ENCODE data around the gene MIF4GD. TPM values are rescaled to one million over a fixed set of nuclear protein-coding genes. Genes with fewer than 3 reads are reported as not detected.

MIF4GD gene
- total and polyA plus RNA-seq, 7 donors = 19.2 to 45.8 (median 37.1) TPM

DNA sequence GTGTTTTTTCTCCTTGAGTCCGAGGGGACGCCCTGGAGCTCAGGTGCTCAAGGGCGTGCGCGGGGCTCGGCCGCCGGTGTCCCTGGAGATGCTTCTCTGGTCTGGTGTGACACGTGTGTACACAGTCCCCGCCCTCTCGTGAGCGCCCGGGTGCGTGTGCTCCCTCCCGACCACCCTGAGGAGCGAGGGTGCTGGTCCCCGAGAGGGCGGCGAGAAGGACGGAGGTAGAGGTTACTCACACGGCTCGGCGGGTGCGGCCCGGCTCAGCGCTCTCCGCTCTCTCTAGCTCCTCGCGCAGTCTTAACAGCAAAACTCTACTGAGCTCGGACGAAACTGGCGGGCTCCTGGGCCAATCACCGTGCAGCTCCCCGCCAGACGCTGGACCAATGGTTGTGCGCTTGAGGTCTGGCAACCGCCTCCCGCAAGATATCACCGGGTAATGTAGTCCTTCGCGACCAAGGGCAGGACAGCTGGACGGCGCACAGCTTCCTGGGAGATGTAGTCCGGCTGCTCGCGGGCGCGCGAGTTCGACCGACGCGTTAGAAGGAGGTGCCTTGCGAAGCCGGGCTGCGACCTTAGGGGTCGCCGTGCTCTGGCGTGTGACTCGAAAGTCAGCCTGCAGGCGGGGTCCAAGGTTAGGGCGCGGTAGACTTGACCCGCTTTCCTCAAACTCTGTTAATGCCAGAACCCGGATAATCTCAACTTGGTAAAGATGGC, 18.2 kb upstream of the MIF4GD start, which contains the start of gene SLC25A19:
Gene SLC25A19, minus strand, starts transcription at position 319 of the 717 bp plus-strand sequence. CDS start 2,669 bp downstream, outside the sequence.
- DNase-seq = peak; percentile 98 to 99
- Histone ChIP-seq H3K4me3 (peak within 1 kb of the TSS; percentile 70), H3K36me3 (ENCODE audit: insufficient read depth in 1 of 2, low read depth in 1 of 2) (peaks cover 3 to 25% of the 10 kb centered on the region in 2 donors), H3K27me3 (ENCODE audit: insufficient read depth in 3 of 3, low read length in 2 of 3) (no peaks in the 10 kb centered on the region), H3K27ac (peak within 1 kb of the TSS; percentile 83), H3K9me3 (no peaks in the 10 kb centered on the region), H3K4me1 (peaks cover 5% of the 10 kb centered on the region)
- peak; percentile 98 to 99 (median 98) for ATAC-seq
- 0 to 1% (median 0%) methylated on average over 62 to 65 of the region's 65 CpGs for WGBS, 3 donors
- TF ChIP-seq, protein P1, sequence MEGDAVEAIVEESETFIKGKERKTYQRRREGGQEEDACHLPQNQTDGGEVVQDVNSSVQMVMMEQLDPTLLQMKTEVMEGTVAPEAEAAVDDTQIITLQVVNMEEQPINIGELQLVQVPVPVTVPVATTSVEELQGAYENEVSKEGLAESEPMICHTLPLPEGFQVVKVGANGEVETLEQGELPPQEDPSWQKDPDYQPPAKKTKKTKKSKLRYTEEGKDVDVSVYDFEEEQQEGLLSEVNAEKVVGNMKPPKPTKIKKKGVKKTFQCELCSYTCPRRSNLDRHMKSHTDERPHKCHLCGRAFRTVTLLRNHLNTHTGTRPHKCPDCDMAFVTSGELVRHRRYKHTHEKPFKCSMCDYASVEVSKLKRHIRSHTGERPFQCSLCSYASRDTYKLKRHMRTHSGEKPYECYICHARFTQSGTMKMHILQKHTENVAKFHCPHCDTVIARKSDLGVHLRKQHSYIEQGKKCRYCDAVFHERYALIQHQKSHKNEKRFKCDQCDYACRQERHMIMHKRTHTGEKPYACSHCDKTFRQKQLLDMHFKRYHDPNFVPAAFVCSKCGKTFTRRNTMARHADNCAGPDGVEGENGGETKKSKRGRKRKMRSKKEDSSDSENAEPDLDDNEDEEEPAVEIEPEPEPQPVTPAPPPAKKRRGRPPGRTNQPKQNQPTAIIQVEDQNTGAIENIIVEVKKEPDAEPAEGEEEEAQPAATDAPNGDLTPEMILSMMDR (IDR thresholded peaks at IDR 0.05) = peak; percentile 25
- intact Hi-C loops (cut with DNase I) = loop anchor here in 1 of 2 donors (2.0 kb wide), 1 partner anchor 116 kb away; the partner anchor contains the start of gene GRB2

DNA sequence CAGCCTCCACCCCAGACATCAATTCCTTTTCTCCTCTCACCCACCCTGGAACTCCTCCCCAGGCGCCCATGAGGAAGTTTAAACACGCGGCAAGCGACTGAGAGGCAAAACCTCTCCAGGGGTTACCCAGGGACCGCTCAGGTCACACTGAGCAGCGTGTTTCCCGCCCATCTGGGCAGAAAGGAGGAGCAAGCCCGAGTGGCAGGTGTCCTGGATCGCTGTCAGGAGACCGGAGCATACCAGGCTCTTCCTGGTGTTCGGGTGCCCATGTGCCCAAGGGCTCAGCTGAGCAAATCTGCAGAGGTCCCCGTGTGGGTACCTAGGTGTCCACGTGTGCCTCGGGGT, 17.7 kb upstream of the MIF4GD start:
- Histone ChIP-seq H3K36me3 (ENCODE audit: insufficient read depth in 1 of 2, low read depth in 1 of 2) (peaks cover 3 to 31% of the 10 kb centered on the region in 2 donors), H3K4me3 (peak overlapping the region; percentile 70), H3K9me3 (no peaks in the 10 kb centered on the region), H3K27ac (peak overlapping the region; percentile 83), H3K27me3 (ENCODE audit: insufficient read depth in 3 of 3, low read length in 2 of 3) (no peaks in the 10 kb centered on the region), H3K4me1 (peaks cover 5% of the 10 kb centered on the region)
- ATAC-seq (peak; percentile 32 to 52 (median 48)), DNase-seq (peak in 1 of 2 donors; percentile 38)
- intact Hi-C loops (cut with DNase I) = loop anchor here in 1 of 2 donors (2.0 kb wide), 1 partner anchor 116 kb away; the partner anchor contains the start of gene GRB2
- WGBS, 3 donors = 0 to 1% (median 1%) methylated on average over 14 of the region's 14 CpGs
- TF ChIP-seq, protein P1 (IDR thresholded peaks at IDR 0.05) = no peak

DNA sequence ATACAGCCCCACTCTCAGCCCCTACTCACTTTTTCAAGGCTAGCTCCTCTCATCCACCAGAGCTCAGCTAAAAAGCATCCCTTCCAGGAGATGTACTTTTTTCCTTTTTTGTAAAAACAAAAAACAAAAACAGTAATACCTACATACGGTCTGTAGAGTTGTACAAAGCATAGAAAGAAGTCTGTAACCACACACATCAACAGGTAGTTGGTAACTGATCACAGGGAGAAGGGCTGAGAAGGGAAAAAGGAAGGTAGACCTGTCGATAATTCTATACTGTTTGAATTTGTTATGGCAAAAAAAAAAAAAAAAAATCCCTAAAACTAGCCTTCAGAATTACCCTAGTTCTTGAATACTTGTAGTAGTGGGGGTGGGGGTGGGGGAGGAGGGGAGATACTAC, 17.3 kb upstream of the MIF4GD start:
- Histone ChIP-seq H3K4me3 (peak overlapping the region; percentile 70), H3K27ac (peak overlapping the region; percentile 83), H3K9me3 (no peaks in the 10 kb centered on the region), H3K4me1 (peaks cover 5% of the 10 kb centered on the region), H3K27me3 (ENCODE audit: insufficient read depth in 3 of 3, low read length in 2 of 3) (no peaks in the 10 kb centered on the region), H3K36me3 (ENCODE audit: insufficient read depth in 1 of 2, low read depth in 1 of 2) (peaks cover 3 to 35% of the 10 kb centered on the region in 2 donors)
- DNase-seq = no peak
- no peak for ATAC-seq
- TF ChIP-seq, protein P1 (IDR thresholded peaks at IDR 0.05) = no peak
- intact Hi-C loops (cut with DNase I) = loop anchor here in 1 of 2 donors (2.0 kb wide), 1 partner anchor 116 kb away; the partner anchor contains the start of gene GRB2
- 25 to 29% (median 26%) methylated on average over 2 of the region's 2 CpGs for WGBS, 3 donors

DNA sequence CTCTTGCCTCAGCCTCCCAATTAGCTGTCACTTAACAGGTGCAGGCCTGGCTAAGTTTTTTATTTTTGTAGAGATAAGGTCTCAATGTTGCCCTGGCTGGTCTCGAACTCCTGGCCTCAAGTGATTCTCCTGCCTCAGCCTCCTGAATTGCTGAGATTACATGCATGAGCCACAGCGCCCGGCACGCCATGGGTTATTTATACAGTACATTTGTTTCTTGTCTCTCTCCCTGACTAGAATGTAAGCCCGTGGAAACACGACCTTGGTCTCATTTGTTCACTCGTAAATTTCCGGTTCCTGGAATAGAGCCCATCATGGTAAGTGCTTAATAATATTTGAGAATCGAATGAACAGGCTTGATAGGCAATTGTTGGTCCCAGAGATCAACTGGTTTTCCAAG, 16.2 kb upstream of the MIF4GD start:
- peaks cover 3 to 46% of the 10 kb centered on the region in 2 donors for H3K36me3 ChIP-seq (ENCODE audit: insufficient read depth in 1 of 2, low read depth in 1 of 2)
- TF ChIP-seq, protein P1 (IDR thresholded peaks at IDR 0.05) = no peak
- WGBS, 3 donors = 56 to 70% (median 61%) methylated on average over 9 of the region's 9 CpGs

More for the DNA sequence above, 16.2 kb upstream of the MIF4GD start:
- no peak for DNase-seq
- Histone ChIP-seq H3K4me3 (no peak overlapping the region), H3K27ac (no peak overlapping the region), H3K27me3 (ENCODE audit: insufficient read depth in 3 of 3, low read length in 2 of 3) (no peaks in the 10 kb centered on the region), H3K4me1 (peaks cover 5% of the 10 kb centered on the region), H3K9me3 (no peaks in the 10 kb centered on the region)
- ATAC-seq = no peak
- intact Hi-C loops (cut with DNase I) = no loop called here

Measured in psoas muscle (tissue), 8 donors.